ENCODE measurements around the gene NUPR1. TPM values are rescaled to one million over a fixed set of nuclear protein-coding genes. Genes with fewer than 3 reads are reported as not detected.
A peak's percentile ranks its signal among the peaks of the same experiment; 100 is the strongest.

NUPR1 gene
- polyA plus RNA-seq, 1 donor (not counting 4 experiments of a cell fraction or from before 2014, with no cell fraction given) = 126 TPM

GRCh38 chr16:28537076-28537475 is 1.7 kb downstream of the NUPR1 start:
- Histone ChIP-seq H3K27me3 (ENCODE audit: control insufficient read depth, extremely low read depth, insufficient read depth, low read length) (no peaks in the 10 kb centered on the region), H3K79me2 (ENCODE audit: control insufficient read depth, insufficient read depth, low read length) (peaks cover 12% of the 10 kb centered on the region), H3K4me1 (ENCODE audit: control insufficient read depth, extremely low read depth, insufficient read depth, low read length) (peaks cover 30% of the 10 kb centered on the region), H2AFZ (ENCODE audit: control insufficient read depth, low read length) (no peak overlapping the region), H3K9ac (ENCODE audit: control insufficient read depth, extremely low read depth, insufficient read depth, low read length) (peak overlapping the region; percentile 91), H3K27ac (ENCODE audit: control insufficient read depth, insufficient read depth, low read length) (peak overlapping the region; percentile 84), H3K9me3 (ENCODE audit: control insufficient read depth, low read depth, low read length) (no peaks in the 10 kb centered on the region), H3K4me3 (ENCODE audit: control insufficient read depth in 2 of 3, extremely low read depth in 1 of 3, insufficient read depth in 2 of 3, low read depth in 1 of 3, low read length in 3 of 3) (peak overlapping the region; percentile 52 to 84 (median 76)), H3K4me2 (ENCODE audit: control insufficient read depth, extremely low read depth, insufficient read depth, low read depth, low read length) (peak overlapping the region; percentile 96), H3K36me3 (ENCODE audit: control insufficient read depth in 2 of 2, extremely low read depth in 1 of 2, insufficient read depth in 2 of 2, low read length in 2 of 2) (peaks cover 0 to 8% of the 10 kb centered on the region in 2 experiments), H4K20me1 (ENCODE audit: control insufficient read depth, extremely low read depth, insufficient read depth, low read length) (no peaks in the 10 kb centered on the region), H3K9me1 (ENCODE audit: control insufficient read depth, extremely low read depth, insufficient read depth, low read length) (no peaks in the 10 kb centered on the region)
- FAIRE-seq = peak; percentile 93
- dilution Hi-C loops (cut with MboI; ENCODE audit: extremely low pct_ligation_motif_present, low sequenced_read_pairs) = no loop called here
- TF ChIP-seq EZH2 (IDR thresholded peaks at IDR 0.05; ENCODE audit: low read length) = no peak
- no peak for TF ChIP-seq CTCF (optimal IDR thresholded peaks at IDR 0.05 in 1 of 3, IDR thresholded peaks at IDR 0.05 in 1 of 3, conservative IDR thresholded peaks at IDR 0.05 in 1 of 3; ENCODE audit: extremely low read depth in 1 of 3, insufficient read depth in 2 of 3, low read length in 3 of 3)
- DNase-seq (ENCODE audit: low read depth, low spot score) = peak; percentile 79

GRCh38 chr16:28534542-28535373 is 4.0 kb downstream of the NUPR1 start:
- Histone ChIP-seq H3K9me3 (ENCODE audit: control insufficient read depth, low read depth, low read length) (no peaks in the 10 kb centered on the region), H3K36me3 (ENCODE audit: control insufficient read depth in 2 of 2, extremely low read depth in 1 of 2, insufficient read depth in 2 of 2, low read length in 2 of 2) (peaks cover 0 to 8% of the 10 kb centered on the region in 2 experiments), H3K27me3 (ENCODE audit: control insufficient read depth, extremely low read depth, insufficient read depth, low read length) (no peaks in the 10 kb centered on the region), H3K9ac (ENCODE audit: control insufficient read depth, extremely low read depth, insufficient read depth, low read length) (no peak overlapping the region), H3K9me1 (ENCODE audit: control insufficient read depth, extremely low read depth, insufficient read depth, low read length) (no peaks in the 10 kb centered on the region), H4K20me1 (ENCODE audit: control insufficient read depth, extremely low read depth, insufficient read depth, low read length) (no peaks in the 10 kb centered on the region), H2AFZ (ENCODE audit: control insufficient read depth, low read length) (no peak overlapping the region), H3K4me3 (ENCODE audit: control insufficient read depth in 2 of 3, extremely low read depth in 1 of 3, insufficient read depth in 2 of 3, low read depth in 1 of 3, low read length in 3 of 3) (no peak overlapping the region), H3K79me2 (ENCODE audit: control insufficient read depth, insufficient read depth, low read length) (peaks cover 12% of the 10 kb centered on the region), H3K4me2 (ENCODE audit: control insufficient read depth, extremely low read depth, insufficient read depth, low read depth, low read length) (no peak overlapping the region), H3K4me1 (ENCODE audit: control insufficient read depth, extremely low read depth, insufficient read depth, low read length) (peaks cover 30% of the 10 kb centered on the region), H3K27ac (ENCODE audit: control insufficient read depth, insufficient read depth, low read length) (no peak overlapping the region)
- TF ChIP-seq EZH2 (IDR thresholded peaks at IDR 0.05; ENCODE audit: low read length) = no peak
- no peak for TF ChIP-seq CTCF (optimal IDR thresholded peaks at IDR 0.05 in 1 of 3, IDR thresholded peaks at IDR 0.05 in 1 of 3, conservative IDR thresholded peaks at IDR 0.05 in 1 of 3; ENCODE audit: extremely low read depth in 1 of 3, insufficient read depth in 2 of 3, low read length in 3 of 3)
- dilution Hi-C loops (cut with MboI; ENCODE audit: extremely low pct_ligation_motif_present, low sequenced_read_pairs) = no loop called here
- DNase-seq (ENCODE audit: low read depth, low spot score) (no peak), FAIRE-seq (no peak)
